MM.1S (cell line): ENCODE measurements around the gene DGKI.

ENCODE experiments used
- EZH2phosphoT487 ChIP-seq: fragments of 300-600 bp; sonication (generic); IDR thresholded peaks from 2 replicates; pipeline ENCODE4 v1.6.1; 2018; ENCODE audit warnings: antibody characterized with exemption, low read length
- TF ChIP-seq, protein P1 (sequence below): fragments of 300-600 bp; sonication (generic); IDR thresholded peaks from 2 replicates; pipeline ENCODE4 v1.5.1; 2016; ENCODE audit warnings: antibody characterized with exemption, low read length, mixed read lengths

DNA sequence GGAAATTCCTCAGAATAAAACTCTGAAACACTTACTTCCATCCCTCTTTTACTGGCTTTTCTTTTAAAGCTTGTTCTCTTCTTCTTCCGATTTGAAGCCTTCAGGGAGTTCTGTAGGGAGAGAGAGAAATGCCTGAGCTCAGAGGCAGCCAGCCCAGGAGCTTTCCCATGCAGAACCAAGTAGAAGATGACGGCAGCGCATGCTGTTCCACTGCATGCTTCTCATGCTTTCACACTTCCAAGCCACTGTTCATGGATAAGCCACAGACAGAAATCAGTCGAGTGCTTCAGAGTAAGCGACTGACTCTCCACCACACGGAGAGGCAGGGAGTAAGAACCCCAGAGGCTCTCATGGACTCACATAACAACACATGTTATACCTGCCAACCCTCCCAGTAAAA, 237.3 kb downstream of the DGKI start:
- TF ChIP-seq EZH2phosphoT487: no peak
- TF ChIP-seq, protein P1, sequence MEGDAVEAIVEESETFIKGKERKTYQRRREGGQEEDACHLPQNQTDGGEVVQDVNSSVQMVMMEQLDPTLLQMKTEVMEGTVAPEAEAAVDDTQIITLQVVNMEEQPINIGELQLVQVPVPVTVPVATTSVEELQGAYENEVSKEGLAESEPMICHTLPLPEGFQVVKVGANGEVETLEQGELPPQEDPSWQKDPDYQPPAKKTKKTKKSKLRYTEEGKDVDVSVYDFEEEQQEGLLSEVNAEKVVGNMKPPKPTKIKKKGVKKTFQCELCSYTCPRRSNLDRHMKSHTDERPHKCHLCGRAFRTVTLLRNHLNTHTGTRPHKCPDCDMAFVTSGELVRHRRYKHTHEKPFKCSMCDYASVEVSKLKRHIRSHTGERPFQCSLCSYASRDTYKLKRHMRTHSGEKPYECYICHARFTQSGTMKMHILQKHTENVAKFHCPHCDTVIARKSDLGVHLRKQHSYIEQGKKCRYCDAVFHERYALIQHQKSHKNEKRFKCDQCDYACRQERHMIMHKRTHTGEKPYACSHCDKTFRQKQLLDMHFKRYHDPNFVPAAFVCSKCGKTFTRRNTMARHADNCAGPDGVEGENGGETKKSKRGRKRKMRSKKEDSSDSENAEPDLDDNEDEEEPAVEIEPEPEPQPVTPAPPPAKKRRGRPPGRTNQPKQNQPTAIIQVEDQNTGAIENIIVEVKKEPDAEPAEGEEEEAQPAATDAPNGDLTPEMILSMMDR: no peak
